Kidney (tissue), 14 donors: Measurements from ENCODE around the gene ELOA. TPM values are rescaled to one million over a fixed set of nuclear protein-coding genes. Genes with fewer than 3 reads are reported as not detected.

Source experiments
- DNase-seq, 5 donors: peaks; one replicate each; pipeline ENCODE4 v3.0.0-alpha.2; 2013 to 2020
- FAIRE-seq: peaks from 2 replicates; lab custom pipeline; 2012; peaks lifted over from hg19 to GRCh38; lab: Jason Lieb, UNC
- H3K27ac ChIP-seq, 2 donors: one replicate each; pipeline ENCODE4 v1.7.0; 2013; ENCODE audit warnings: low read depth in 2 of 2, low read length in 2 of 2, inconsistent platforms in 1 of 2
- H3K27me3 ChIP-seq: one replicate; pipeline ENCODE4 v1.7.1; 2013; ENCODE audit warnings: low read length, inconsistent platforms; ENCODE audit not compliant: control insufficient read depth, insufficient read depth
- H3K36me3 ChIP-seq, 3 donors: one replicate each; pipeline versions ENCODE4 v1.7.0 to v1.7.1; 2013; ENCODE audit warnings: low read length in 3 of 3, control low read depth in 1 of 3, inconsistent platforms in 1 of 3; ENCODE audit not compliant: insufficient read depth in 3 of 3, control insufficient read depth in 2 of 3
- H3K4me1 ChIP-seq, 3 donors: one replicate each; pipeline versions ENCODE4 v1.7.0 to v1.7.1; 2013; ENCODE audit warnings: low read length in 3 of 3, inconsistent platforms in 1 of 3, low read depth in 1 of 3; ENCODE audit not compliant: control insufficient read depth in 2 of 3, insufficient read depth in 2 of 3
- H3K4me3 ChIP-seq, 3 donors: one replicate each; pipeline versions ENCODE4 v1.7.0 to v1.8.1; 2013; ENCODE audit warnings: low read length in 3 of 3, control low read depth in 1 of 3, inconsistent platforms in 1 of 3
- H3K9ac ChIP-seq, 3 donors: one replicate each; pipeline versions ENCODE4 v1.7.0 to v1.7.1; 2013; ENCODE audit warnings: low read length in 3 of 3, control low read depth in 1 of 3, inconsistent platforms in 1 of 3
- H3K9me3 ChIP-seq, 3 donors: one replicate each; pipeline versions ENCODE4 v1.7.0 to v1.7.1; 2013; ENCODE audit warnings: low read length in 3 of 3, control low read depth in 1 of 3, inconsistent platforms in 1 of 3; ENCODE audit not compliant: control insufficient read depth in 2 of 3, insufficient read depth in 1 of 3
- CTCF ChIP-seq: IDR thresholded peaks from 3 replicates; pipeline ENCODE4 v1.5.1; 2012; ENCODE audit warnings: mild to moderate bottlenecking, moderate library complexity, borderline replicate concordance; ENCODE audit not compliant: insufficient read depth; ENCODE audit errors: extremely low read depth
- intact Hi-C: fragments of 100-400 bp; cut with DNase I; formaldehyde crosslinking; loops from one replicate; pipeline ENCODE4 v1.11.1; 2022
- polyA plus RNA-seq: library from polyadenylated mRNA; stranded (reverse); fragments of 350-450 nt; fragmentation: Illumina TruSeq; extraction: RNeasy Lipid Tissue Mini Kit (QIAGEN cat#74804); gene quantifications from one replicate; pipeline ENCODE4 v1.2.3, GENCODE V29; 2014; ENCODE audit warnings: low read depth, low replicate concordance; ENCODE audit not compliant: insufficient read depth
- total RNA-seq: library from RNA; stranded (reverse); fragmentation: NEBNext Ultra II Directional; extraction: Animal tissue kit (Norgen Biotek cat#: 25700); gene quantifications from one replicate; pipeline ENCODE4 v1.2.1, GENCODE V29; 2021
- donor health status: control.
- donor health status: control.
- donor health status: control.
- donor health status: control.
- donor health status: control.
- donor health status: DM: yes; HTN: yes; CAD: no.
- donor health status: Normal renal cell carcinoma (clear cell type).

The ELOA gene
- total and polyA plus RNA-seq, 2 donors from 2014 or later: 13.7 to 39.1 TPM

- no peak for DNase-seq
- Histone ChIP-seq H3K27me3 (no peaks in the 10 kb centered on the region), H3K9ac (no peak overlapping the region), H3K36me3 (peaks cover 3 to 23% (median 13%) of the 10 kb centered on the region in 3 donors), H3K4me3 (no peak overlapping the region), H3K27ac (no peak overlapping the region), H3K9me3 (no peaks in the 10 kb centered on the region), H3K4me1 (peaks cover 0 to 18% (median 13%) of the 10 kb centered on the region in 3 donors)
- no peak for FAIRE-seq
- no peak for TF ChIP-seq CTCF
- intact Hi-C loops: no loop called here
Measured at GRCh38 chr1:23803674-23804073, 60.4 kb downstream of the ELOA start.

- TF ChIP-seq CTCF: no peak
- intact Hi-C loops: no loop called here
- H3K9me3 ChIP-seq: no peaks in the 10 kb centered on the region
- DNase-seq: no peak
- no peaks in the 10 kb centered on the region for H3K27me3 ChIP-seq
- H3K27ac ChIP-seq: no peak overlapping the region
- H3K4me1 ChIP-seq: peaks cover 0 to 13% (median 10%) of the 10 kb centered on the region in 3 donors
- no peak overlapping the region for H3K4me3 ChIP-seq
- FAIRE-seq: no peak
- no peak overlapping the region for H3K9ac ChIP-seq
- peaks cover 3 to 23% (median 13%) of the 10 kb centered on the region in 3 donors for H3K36me3 ChIP-seq
Measured at GRCh38 chr1:23804183-23804835, 61.0 kb downstream of the ELOA start.

GRCh38 chr1:23805025-23805424 is 61.8 kb downstream of the ELOA start:
- H3K27me3 ChIP-seq: no peaks in the 10 kb centered on the region
- H3K36me3 ChIP-seq: peaks cover 3 to 23% (median 13%) of the 10 kb centered on the region in 3 donors
- no peak overlapping the region for H3K9ac ChIP-seq
- TF ChIP-seq CTCF: no peak
- DNase-seq: no peak
- peaks cover 0 to 13% (median 10%) of the 10 kb centered on the region in 3 donors for H3K4me1 ChIP-seq
- no peak overlapping the region for H3K27ac ChIP-seq
- H3K4me3 ChIP-seq: no peak overlapping the region
- intact Hi-C loops: no loop called here
- H3K9me3 ChIP-seq: no peaks in the 10 kb centered on the region
- no peak for FAIRE-seq
